ENCODE measurements around the gene BEST2.

DNA sequence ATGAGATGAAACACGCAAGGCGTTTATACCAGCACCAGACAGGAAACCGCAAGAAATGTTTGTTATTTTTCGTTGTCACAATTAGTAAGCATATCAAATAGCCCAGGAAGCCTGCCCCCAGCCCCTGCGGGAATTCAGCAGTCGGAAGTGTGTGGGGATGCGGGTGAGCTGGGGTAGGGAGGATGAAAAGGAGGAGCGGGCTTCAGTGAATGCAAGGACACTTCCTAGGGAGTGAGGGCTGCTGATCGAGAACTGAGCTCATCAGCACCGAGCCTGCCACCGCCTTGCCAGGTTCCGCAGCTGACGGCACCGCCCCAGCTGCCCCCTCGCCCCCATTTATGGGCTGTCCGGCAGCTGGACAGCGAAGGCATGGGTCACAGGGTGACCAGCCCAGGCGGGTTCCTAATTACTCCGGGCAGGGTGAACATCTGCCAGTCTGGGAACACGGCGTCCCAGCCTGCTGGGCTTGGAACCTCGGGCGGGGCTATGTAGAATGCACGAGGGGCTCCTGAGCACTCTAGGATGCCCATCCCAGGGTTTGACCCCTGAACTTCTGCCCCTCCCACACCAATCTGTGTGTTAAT lies 1.6 kb upstream of the BEST2 start:
- TF ChIP-seq, protein P1, sequence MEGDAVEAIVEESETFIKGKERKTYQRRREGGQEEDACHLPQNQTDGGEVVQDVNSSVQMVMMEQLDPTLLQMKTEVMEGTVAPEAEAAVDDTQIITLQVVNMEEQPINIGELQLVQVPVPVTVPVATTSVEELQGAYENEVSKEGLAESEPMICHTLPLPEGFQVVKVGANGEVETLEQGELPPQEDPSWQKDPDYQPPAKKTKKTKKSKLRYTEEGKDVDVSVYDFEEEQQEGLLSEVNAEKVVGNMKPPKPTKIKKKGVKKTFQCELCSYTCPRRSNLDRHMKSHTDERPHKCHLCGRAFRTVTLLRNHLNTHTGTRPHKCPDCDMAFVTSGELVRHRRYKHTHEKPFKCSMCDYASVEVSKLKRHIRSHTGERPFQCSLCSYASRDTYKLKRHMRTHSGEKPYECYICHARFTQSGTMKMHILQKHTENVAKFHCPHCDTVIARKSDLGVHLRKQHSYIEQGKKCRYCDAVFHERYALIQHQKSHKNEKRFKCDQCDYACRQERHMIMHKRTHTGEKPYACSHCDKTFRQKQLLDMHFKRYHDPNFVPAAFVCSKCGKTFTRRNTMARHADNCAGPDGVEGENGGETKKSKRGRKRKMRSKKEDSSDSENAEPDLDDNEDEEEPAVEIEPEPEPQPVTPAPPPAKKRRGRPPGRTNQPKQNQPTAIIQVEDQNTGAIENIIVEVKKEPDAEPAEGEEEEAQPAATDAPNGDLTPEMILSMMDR (conservative IDR thresholded peaks at IDR 0.05 in 1 of 2, IDR thresholded peaks at IDR 0.05 in 1 of 2; ENCODE audit: low read depth in 1 of 2, low read length in 2 of 2) = no peak
- TF ChIP-seq EZH2 (IDR thresholded peaks at IDR 0.05; ENCODE audit: low read length, missing control alignments) = no peak

All from fibroblast of lung (primary cell).